Measurements from ENCODE around the gene CMIP.

Gene CMIP

DNA sequence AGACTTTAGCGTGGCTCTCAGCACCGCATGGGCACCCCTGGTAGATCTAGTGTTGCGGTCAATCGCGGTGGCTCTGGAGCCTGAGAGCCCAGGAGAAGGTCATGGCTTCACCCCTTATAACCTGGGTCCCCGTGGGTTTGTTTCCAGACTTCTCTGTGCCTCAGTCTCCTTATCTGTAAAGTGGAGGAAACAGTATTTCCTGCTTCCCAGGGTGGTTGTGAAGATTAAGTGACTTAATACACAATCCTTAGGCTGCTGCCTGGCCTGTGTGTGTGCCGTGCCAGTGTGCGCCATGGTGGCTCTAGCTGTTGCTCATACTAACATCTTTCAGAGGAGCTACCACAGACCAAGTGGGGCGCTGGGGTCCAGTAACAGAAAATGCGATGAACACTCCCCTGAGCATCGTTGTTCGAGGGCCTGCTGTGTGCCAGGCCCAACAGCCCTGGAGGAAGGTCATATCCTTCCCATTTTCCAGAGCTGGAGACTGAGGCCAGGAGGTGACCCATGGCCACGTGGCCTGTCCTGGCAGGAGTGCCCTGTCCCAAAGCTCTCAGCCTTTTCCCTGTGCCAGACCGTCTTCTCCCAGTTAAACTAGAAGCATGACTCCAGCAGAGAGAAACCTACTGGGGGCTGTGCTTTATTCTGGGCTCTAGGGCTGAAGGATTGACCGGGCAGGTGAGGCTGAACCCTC, 70.1 kb downstream of the CMIP start:
- in situ Hi-C loops (cut with HindIII; ENCODE audit: low pct_ligation_motif_present, low sequenced_read_pairs): no loop called here
- DNase-seq: no peak
- H3K27ac ChIP-seq: no peak overlapping the region
- TF ChIP-seq, protein P1, sequence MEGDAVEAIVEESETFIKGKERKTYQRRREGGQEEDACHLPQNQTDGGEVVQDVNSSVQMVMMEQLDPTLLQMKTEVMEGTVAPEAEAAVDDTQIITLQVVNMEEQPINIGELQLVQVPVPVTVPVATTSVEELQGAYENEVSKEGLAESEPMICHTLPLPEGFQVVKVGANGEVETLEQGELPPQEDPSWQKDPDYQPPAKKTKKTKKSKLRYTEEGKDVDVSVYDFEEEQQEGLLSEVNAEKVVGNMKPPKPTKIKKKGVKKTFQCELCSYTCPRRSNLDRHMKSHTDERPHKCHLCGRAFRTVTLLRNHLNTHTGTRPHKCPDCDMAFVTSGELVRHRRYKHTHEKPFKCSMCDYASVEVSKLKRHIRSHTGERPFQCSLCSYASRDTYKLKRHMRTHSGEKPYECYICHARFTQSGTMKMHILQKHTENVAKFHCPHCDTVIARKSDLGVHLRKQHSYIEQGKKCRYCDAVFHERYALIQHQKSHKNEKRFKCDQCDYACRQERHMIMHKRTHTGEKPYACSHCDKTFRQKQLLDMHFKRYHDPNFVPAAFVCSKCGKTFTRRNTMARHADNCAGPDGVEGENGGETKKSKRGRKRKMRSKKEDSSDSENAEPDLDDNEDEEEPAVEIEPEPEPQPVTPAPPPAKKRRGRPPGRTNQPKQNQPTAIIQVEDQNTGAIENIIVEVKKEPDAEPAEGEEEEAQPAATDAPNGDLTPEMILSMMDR (IDR thresholded peaks at IDR 0.05; ENCODE audit: low read depth, low read length, missing control alignments): no peak
- H3K36me3 ChIP-seq (replicated peaks): no peaks in the 10 kb centered on the region
- H3K4me3 ChIP-seq (ENCODE audit: low read depth, low read length): no peak overlapping the region
- no peaks in the 10 kb centered on the region for H3K27me3 ChIP-seq (replicated peaks)

DNA sequence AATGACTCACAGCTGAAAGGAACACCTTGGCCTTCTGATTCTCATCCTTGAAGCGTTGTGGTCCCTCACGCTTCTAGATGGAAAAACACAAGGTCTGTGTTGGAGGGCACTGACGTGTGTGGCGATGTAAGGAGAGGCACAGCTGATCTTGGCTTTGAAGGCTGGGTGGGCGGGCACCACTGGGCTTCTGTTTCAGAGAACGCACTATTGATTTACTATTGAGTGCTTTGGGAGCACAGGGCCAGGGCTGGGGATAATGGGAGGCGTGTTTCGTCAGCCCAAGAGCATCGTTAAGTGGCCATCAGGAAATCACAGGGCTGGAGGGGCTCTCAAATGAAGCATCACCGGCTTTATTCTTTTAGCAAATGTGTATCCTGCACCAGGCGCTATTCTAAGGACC, 70.7 kb downstream of the CMIP start:
- TF ChIP-seq, protein P1 (IDR thresholded peaks at IDR 0.05; ENCODE audit: low read depth, low read length, missing control alignments): no peak
- DNase-seq: no peak
- Histone ChIP-seq H3K27me3 (replicated peaks) (no peaks in the 10 kb centered on the region), H3K27ac (no peak overlapping the region), H3K4me3 (ENCODE audit: low read depth, low read length) (no peak overlapping the region), H3K36me3 (replicated peaks) (no peaks in the 10 kb centered on the region)
- in situ Hi-C loops (cut with HindIII; ENCODE audit: low pct_ligation_motif_present, low sequenced_read_pairs): no loop called here

DNA sequence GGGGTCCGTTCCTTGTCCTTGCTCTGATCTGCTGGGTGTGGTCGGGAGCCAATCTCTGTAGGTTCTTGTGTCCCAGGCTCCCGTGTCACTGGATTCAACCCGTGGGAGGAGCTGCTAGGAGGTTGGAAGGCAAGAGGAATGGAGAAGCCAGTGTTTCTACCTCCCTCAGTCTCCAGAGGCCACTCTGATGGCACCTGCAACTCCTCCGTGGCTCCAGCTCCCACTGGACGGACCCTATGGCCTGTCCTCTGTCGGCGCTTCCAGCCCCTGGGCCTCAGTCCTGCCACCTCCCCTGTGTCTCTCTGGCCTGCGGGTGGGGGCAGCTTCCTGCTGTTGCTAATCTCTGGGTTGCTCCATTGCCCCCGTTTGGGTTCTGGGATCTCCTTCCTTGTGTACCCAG, 71.1 kb downstream of the CMIP start:
- TF ChIP-seq, protein P1 (IDR thresholded peaks at IDR 0.05; ENCODE audit: low read depth, low read length, missing control alignments): no peak
- DNase-seq: no peak
- Histone ChIP-seq H3K27ac (no peak overlapping the region), H3K36me3 (replicated peaks) (no peaks in the 10 kb centered on the region), H3K4me3 (ENCODE audit: low read depth, low read length) (no peak overlapping the region), H3K27me3 (replicated peaks) (no peaks in the 10 kb centered on the region)
- in situ Hi-C loops (cut with HindIII; ENCODE audit: low pct_ligation_motif_present, low sequenced_read_pairs): no loop called here

DNA sequence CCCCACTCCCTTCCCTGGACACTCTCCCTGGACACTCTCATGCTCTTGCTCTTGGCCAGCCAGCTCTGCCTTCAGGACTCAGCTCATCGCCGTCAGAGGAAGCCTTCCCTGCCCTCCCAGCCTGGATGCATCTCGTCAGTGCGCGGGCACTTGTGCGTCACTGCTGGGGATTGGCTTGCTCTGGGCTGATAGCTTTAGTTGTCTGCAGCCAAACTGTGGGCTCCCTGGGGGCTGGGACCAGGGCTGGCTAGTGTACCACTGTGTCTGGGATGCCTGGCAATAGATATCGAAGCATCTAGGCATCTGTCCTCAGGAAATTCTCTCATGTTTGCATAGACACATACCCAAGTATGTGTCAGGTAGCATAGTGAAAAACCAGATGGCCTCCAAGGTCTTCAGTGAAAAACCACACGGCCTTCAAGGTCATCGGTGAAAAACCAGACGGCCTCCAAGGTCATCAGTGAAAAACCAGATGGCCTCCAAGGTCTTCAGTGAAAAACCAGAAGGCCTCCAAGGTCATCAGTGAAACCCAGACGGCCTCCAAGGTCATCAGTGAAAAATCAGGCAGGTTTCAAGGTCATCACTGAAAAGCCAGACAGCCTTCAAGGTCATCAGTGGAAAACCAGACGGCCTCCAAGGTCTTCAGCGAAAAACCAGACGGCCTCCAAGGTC, 72.0 kb downstream of the CMIP start:
- DNase-seq: no peak
- H3K27me3 ChIP-seq (replicated peaks): no peaks in the 10 kb centered on the region
- H3K27ac ChIP-seq: no peak overlapping the region
- in situ Hi-C loops (cut with HindIII; ENCODE audit: low pct_ligation_motif_present, low sequenced_read_pairs): no loop called here
- no peak overlapping the region for H3K4me3 ChIP-seq (ENCODE audit: low read depth, low read length)
- no peaks in the 10 kb centered on the region for H3K36me3 ChIP-seq (replicated peaks)
- TF ChIP-seq, protein P1 (IDR thresholded peaks at IDR 0.05; ENCODE audit: low read depth, low read length, missing control alignments): no peak

DNA sequence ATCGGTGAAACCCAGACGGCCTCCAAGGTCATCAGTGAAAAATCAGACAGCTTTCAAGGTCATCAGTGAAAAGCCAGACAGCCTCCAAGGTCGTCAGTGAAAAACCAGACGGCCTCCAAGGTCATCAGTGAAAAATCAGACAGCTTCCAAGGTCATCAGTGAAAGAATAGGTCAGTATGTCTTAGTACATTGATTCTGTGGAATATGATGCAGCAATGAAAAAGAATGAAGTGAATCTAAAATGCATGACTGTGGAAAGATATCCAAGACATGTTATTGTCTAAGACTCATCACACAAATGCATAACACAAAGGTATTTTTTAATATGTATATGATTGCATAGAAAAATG, 72.5 kb downstream of the CMIP start:
- no peak for DNase-seq
- H3K27ac ChIP-seq: no peak overlapping the region
- in situ Hi-C loops (cut with HindIII; ENCODE audit: low pct_ligation_motif_present, low sequenced_read_pairs): no loop called here
- no peak overlapping the region for H3K4me3 ChIP-seq (ENCODE audit: low read depth, low read length)
- H3K27me3 ChIP-seq (replicated peaks): no peaks in the 10 kb centered on the region
- TF ChIP-seq, protein P1 (IDR thresholded peaks at IDR 0.05; ENCODE audit: low read depth, low read length, missing control alignments): no peak
- no peaks in the 10 kb centered on the region for H3K36me3 ChIP-seq (replicated peaks)
